Osteoblast (primary cell): ENCODE results near the gene EDEM1. TPM values are rescaled to one million over a fixed set of nuclear protein-coding genes. Genes with fewer than 3 reads are reported as not detected.

ENCODE experiments used
- DNase-seq: peaks from one replicate; pipeline ENCODE4 v3.0.0; 2011; ENCODE audit warnings: low spot score, mixed read lengths; ENCODE audit not compliant: insufficient read length; ENCODE audit errors: missing footprints
- H2AFZ ChIP-seq: 2 replicates; pipeline ENCODE4 v1.6.0; 2011; ENCODE audit warnings: mild to moderate bottlenecking, low read length
- H3K27ac ChIP-seq: 2 replicates; pipeline ENCODE4 v1.5.1; 2011; ENCODE audit warnings: mild to moderate bottlenecking, low read depth, low read length, moderate library complexity
- H3K27me3 ChIP-seq: 2 replicates; pipeline ENCODE4 v1.6.0; 2012; ENCODE audit warnings: mild to moderate bottlenecking, control low read depth, inconsistent platforms, low read length, moderate library complexity; ENCODE audit not compliant: insufficient read depth
- H3K36me3 ChIP-seq: 2 replicates; pipeline ENCODE4 v1.5.1; 2011; ENCODE audit warnings: mild to moderate bottlenecking, low read length, control low read depth, moderate library complexity; ENCODE audit not compliant: insufficient read depth
- H3K4me1 ChIP-seq: 2 replicates; pipeline ENCODE4 v1.5.1; 2011; ENCODE audit warnings: mild to moderate bottlenecking, low read length, control low read depth, moderate library complexity; ENCODE audit not compliant: insufficient read depth
- H3K4me2 ChIP-seq: 2 replicates; pipeline ENCODE4 v1.6.0; 2011; ENCODE audit warnings: mild to moderate bottlenecking, low read length; ENCODE audit not compliant: insufficient read depth
- H3K4me3 ChIP-seq: fragments of 200-600 bp; sonication (generic); 3 replicates; pipeline ENCODE4 v1.5.1; 2012; ENCODE audit warnings: mild to moderate bottlenecking, low read length, inconsistent platforms; ENCODE audit not compliant: insufficient read depth
- H3K79me2 ChIP-seq: 2 replicates; pipeline ENCODE4 v1.6.0; 2012; ENCODE audit warnings: mild to moderate bottlenecking, low read length, control low read depth, inconsistent platforms; ENCODE audit not compliant: insufficient read depth
- H3K9me3 ChIP-seq: 2 replicates; pipeline ENCODE4 v1.5.1; 2011; ENCODE audit warnings: low read depth, low read length, control low read depth
- H4K20me1 ChIP-seq: 2 replicates; pipeline ENCODE4 v1.6.0; 2012; ENCODE audit warnings: mild to moderate bottlenecking, low read length, control low read depth; ENCODE audit not compliant: insufficient read depth
- CTCF ChIP-seq: IDR thresholded peaks from 2 replicates; pipeline ENCODE4 v1.5.1; 2011; ENCODE audit warnings: mild to moderate bottlenecking, low read depth, low read length, moderate library complexity; ENCODE audit errors: extremely low read depth
- total RNA-seq: library from RNA; depleted of rRNA; stranded (reverse); fragments of >200 nt; gene quantifications from 2 replicates; pipeline ENCODE4 v1.2.3, GENCODE V29; 2012

EDEM1 gene
- total RNA-seq, 1 donor = 38.7 TPM

GRCh38 chr3:5214352-5214751 lies 26.8 kb downstream of the EDEM1 start:
- Histone ChIP-seq H3K9me3 (no peaks in the 10 kb centered on the region), H3K4me1 (peaks cover 4% of the 10 kb centered on the region), H3K79me2 (no peaks in the 10 kb centered on the region), H3K4me2 (no peak overlapping the region), H3K4me3 (no peak overlapping the region), H3K36me3 (peaks cover 83% of the 10 kb centered on the region), H3K27me3 (no peaks in the 10 kb centered on the region), H3K27ac (no peak overlapping the region), H2AFZ (no peak overlapping the region), H4K20me1 (peaks cover 4% of the 10 kb centered on the region)
- TF ChIP-seq CTCF = no peak
- no peak for DNase-seq

GRCh38 chr3:5217824-5218595 lies 30.5 kb downstream of the EDEM1 start:
- Histone ChIP-seq H3K4me1 (peaks cover 4% of the 10 kb centered on the region), H3K9me3 (no peaks in the 10 kb centered on the region), H3K36me3 (peaks cover 48% of the 10 kb centered on the region), H3K27me3 (no peaks in the 10 kb centered on the region), H3K27ac (no peak overlapping the region), H2AFZ (no peak overlapping the region), H3K4me2 (no peak overlapping the region), H3K4me3 (no peak overlapping the region), H4K20me1 (peaks cover 2% of the 10 kb centered on the region), H3K79me2 (no peaks in the 10 kb centered on the region)
- TF ChIP-seq CTCF = no peak
- no peak for DNase-seq

GRCh38 chr3:5218815-5219214 lies 31.3 kb downstream of the EDEM1 start:
- Histone ChIP-seq H3K4me2 (no peak overlapping the region), H3K36me3 (peaks cover 40% of the 10 kb centered on the region), H3K4me1 (peaks cover 4% of the 10 kb centered on the region), H3K79me2 (no peaks in the 10 kb centered on the region), H2AFZ (no peak overlapping the region), H3K4me3 (no peak overlapping the region), H3K27ac (no peak overlapping the region), H3K9me3 (no peaks in the 10 kb centered on the region), H4K20me1 (peaks cover 2% of the 10 kb centered on the region), H3K27me3 (no peaks in the 10 kb centered on the region)
- no peak for TF ChIP-seq CTCF
- DNase-seq = no peak

GRCh38 chr3:5219216-5219615 lies 31.7 kb downstream of the EDEM1 start:
- TF ChIP-seq CTCF = no peak
- Histone ChIP-seq H3K27me3 (no peaks in the 10 kb centered on the region), H2AFZ (no peak overlapping the region), H4K20me1 (peaks cover 2% of the 10 kb centered on the region), H3K9me3 (no peaks in the 10 kb centered on the region), H3K4me2 (no peak overlapping the region), H3K27ac (no peak overlapping the region), H3K79me2 (no peaks in the 10 kb centered on the region), H3K4me1 (peaks cover 4% of the 10 kb centered on the region), H3K4me3 (no peak overlapping the region), H3K36me3 (peaks cover 36% of the 10 kb centered on the region)
- no peak for DNase-seq
